Esophagus mucosa (tissue), 1 donor: ENCODE results near the gene DIAPH1. TPM values are rescaled to one million over a fixed set of nuclear protein-coding genes. Genes with fewer than 3 reads are reported as not detected.
A peak's percentile ranks its signal among the peaks of the same experiment; 100 is the strongest.

Experiments used
- ATAC-seq: fragments of 200-7000 bp; cut with Tn5 transposase; one replicate; pipeline ENCODE4 v1.9.1; 2020
- total RNA-seq: library from RNA; stranded (reverse); gene quantifications from one replicate; pipeline ENCODE4 v1.2.4, GENCODE V29; 2023
- donor health status: DM: yes; HTN: yes; CAD: no.

DIAPH1 gene
- total RNA-seq, 1 donor from 2014 or later, result 108 TPM

DNA sequence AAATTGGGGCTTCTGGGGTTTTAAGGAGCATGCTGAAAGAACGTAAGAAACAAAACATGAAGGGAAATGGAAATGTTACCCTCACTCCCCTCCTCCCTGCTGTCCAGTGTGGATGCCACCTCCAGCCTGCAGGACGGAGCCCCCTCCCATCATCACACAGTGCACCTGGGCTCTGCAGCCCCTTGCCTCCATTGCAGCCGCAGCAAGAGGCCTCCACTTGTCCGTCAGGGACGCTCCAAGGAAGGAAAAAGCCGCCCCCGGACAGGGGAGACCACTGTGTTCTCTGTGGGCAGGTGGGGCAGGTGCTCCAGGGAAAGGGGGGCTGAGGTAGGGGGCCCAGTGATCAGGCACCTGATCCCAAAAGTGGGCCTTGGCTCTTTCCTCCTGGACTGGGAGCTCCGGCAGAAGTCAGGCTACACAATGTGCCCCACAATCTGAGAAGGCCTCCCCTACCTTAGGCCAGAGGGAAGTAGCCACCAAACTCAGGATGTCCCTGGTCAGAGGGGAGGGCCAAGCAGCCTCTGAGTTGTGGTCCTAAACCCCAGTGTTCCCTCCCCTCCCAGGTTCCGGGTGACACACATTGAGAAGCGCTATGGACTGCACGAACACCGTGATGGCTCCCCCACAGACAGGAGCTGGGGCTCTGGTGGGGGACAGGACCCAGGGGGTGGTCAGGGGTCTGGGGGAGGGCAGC lies 20.7 kb upstream of the DIAPH1 start:
- ATAC-seq, result no peak

GRCh38 chr5:141638771-141639170 lies 20.0 kb upstream of the DIAPH1 start:
- ATAC-seq, result no peak

- peak; percentile 35 for ATAC-seq
These were observed 19.1 kb upstream of the DIAPH1 start for GRCh38 chr5:141637767-141638419.

- ATAC-seq, result peak; percentile 42
These were observed 18.4 kb upstream of the DIAPH1 start for GRCh38 chr5:141637123-141637766.

DNA sequence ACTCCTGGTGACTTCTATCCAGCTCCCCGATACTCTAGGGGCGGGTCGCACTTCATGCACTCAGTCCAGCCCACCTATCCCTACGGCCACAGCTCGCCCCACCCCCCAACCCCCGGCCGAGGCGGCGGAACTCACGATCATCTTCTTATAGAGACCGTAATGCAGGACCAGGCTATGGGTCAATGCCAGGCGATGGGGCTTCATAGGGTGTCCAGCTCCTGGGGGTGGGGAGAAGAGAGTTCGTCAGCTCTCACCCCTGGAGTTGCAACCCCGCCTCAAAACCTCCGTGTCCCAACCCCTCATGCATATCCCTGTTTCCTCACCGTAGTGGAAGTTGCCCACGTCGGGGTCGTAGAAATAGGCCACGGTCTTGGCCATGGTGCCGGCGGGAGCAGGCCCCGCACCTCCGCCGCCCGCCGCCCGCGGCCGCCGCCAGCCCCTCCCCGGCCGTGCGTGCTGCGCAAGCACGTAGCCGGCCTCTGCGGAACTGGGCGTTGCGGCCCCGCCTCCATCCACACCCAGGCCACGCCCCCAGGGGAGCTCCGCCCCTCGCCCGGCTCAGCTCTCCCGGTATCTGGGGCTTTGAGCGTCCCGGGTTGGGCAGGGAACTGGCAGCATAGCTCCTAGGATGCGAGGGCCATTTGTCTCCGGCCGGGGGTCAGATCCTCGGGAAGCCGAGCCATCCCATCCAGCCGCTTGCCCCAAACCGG lies 17.8 kb upstream of the DIAPH1 start, which contains the start of the genes HDAC3 and RELL2:
HDAC3 (minus strand) TSS at position 437 of the 710 bp plus-strand sequence; CDS start at position 378, 59 bp downstream.
RELL2 (plus strand) TSS at position 585 of the 710 bp plus-strand sequence. CDS start 1,229 bp downstream, outside the sequence.
- peak; percentile 97 for ATAC-seq

DNA sequence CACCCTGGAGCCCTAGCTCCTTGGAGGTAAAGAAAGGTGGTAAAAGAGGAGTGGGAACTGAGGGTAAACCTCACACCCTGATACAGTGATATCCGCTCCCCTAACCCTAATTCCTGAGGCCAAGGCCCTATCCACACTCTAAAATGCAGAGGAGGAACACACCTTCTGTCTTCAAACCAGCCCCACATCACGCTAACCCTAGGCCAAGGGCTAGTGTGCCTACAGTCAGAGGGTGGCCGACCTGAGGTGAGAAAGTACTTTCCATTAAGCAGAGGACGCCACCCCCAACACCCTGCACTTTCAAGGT lies 17.3 kb upstream of the DIAPH1 start:
- no peak for ATAC-seq

DNA sequence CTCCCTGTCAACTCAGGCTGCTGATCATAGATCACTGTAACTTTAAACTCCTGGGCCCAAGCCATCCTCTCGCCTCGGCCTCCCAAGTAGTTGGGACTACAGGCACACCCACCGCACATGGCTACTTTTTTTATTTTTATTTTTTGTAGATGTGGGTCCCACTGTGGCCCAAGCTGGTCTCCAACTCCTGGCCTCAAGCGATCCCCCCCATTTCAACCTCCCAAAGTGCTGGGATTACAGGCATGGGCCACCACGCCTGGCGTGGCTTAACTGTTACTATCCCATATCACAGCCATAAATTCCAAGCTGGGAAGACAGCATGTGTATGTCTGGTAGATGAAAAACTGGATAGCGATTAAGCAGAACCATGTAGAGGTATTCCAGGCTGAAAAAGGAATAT lies 16.8 kb upstream of the DIAPH1 start:
- no peak for ATAC-seq

GRCh38 chr5:141634720-141635119 lies 15.9 kb upstream of the DIAPH1 start:
- ATAC-seq, result no peak

DNA sequence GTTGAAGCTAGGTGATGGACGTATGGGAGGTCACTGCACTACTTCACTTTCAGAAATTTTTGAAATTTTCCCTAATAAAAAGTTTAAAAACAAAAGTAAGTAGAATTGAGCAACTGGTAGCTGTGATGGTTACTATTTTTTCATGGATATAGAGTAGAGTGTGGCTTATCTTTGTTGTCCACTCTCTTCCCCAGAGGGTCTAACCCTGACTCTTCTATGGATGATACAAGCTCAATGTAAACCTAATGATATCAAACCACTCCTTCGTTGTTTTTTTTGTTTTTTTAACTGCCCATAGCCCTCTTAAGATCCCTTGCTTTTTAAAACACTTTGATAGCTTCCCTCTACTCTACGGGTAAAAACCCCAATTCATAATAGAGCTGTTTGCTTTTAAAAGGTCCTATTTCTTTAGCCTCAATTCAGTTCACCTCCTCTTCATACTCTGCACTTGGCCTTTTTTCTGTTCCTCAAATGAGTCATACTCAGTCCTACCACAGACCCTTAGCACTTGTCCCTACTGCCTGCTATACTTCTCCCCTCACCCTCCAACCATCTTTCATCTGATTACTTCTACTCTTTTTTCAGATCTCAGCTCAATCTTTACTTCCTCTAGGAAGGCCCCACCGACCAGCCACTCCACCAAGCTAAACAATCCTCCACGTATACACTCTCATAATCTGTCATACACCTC lies 15.2 kb upstream of the DIAPH1 start:
- ATAC-seq, result no peak

DNA sequence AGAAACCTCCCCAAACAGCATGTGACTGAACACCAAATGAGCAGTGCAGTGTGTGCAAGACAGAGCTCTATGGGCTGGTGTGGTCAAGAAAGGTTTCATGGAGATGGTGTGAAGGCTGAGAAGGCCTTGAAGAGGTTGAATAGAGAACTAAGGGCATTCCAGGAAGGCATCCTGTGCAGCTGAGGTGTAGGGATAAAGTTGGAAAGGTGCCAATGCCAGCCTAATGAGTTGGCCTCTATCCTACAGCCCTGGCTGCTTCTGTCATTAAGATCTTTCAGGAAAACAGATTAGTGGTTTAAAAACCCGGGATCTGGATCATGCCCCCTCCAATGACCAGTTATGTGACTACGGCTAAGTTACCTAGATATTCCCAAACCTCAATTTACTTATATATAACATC lies 13.8 kb upstream of the DIAPH1 start:
- ATAC-seq, result no peak

GRCh38 chr5:141630570-141631140 lies 11.9 kb upstream of the DIAPH1 start:
- no peak for ATAC-seq

GRCh38 chr5:141628175-141628788 lies 9.5 kb upstream of the DIAPH1 start:
- no peak for ATAC-seq

DNA sequence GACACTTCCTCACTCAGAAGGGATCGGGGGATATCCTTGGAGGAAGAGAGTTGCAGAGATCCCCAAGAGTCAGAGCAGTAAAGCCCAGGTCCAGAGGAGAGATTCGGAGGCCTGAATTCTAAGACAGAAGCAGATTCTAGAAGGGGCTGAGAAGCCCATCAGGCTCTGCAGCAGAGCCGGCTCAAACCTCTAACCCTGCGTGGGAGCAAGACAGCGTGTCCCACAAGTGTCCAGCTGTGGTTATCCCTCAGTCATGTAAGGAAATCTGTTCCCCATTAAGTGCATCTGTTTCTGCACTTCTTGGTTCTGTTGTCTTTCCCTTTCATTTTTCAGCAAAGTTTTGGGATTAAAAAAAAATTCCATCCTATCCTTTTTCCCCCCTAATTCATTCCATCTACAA lies 4.8 kb upstream of the DIAPH1 start:
- no peak for ATAC-seq

- ATAC-seq, result no peak
These were observed 4.4 kb upstream of the DIAPH1 start for GRCh38 chr5:141623186-141623585.

DNA sequence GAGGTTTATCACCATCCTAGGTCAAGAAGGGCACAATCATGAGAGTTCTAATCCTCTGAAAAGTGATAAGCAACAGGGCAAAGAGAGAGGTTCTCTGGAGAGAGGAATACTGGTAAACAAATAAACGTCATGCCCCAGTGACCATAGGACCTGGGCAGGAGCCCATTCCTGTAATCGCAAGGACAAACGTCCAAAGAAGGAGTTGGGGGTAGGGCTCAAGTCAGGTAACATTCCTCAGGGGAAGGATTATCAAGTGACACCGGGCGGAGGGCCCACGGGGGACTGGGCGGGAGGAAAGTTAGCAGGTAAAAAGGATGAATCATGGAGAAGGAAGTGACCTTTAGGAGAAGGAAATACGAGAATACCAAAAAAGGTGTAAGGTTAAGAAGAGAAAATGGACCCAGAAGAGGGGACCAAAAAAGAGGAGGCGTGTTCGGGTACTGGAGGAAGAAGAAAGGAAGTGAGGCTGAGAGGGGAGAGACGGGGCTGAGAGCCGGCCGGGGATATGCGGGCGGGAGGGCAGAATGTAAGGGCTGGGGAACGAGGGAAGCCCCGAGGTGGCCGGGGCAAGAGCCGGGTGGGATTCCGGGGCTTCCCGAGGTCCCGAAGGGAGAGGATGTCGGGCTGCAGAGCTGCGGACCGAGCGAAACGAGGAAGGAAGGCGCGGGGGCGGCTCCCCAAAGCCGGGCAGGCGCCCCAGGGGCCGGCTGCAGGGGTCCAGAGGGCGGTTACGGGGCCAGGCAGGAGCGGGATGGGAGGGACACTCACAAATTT lies 583 bp downstream of the DIAPH1 start:
- peak; percentile 47 for ATAC-seq

GRCh38 chr5:141617682-141618029 lies 1.1 kb downstream of the DIAPH1 start:
- no peak for ATAC-seq

- ATAC-seq, result no peak
These were observed 1.7 kb downstream of the DIAPH1 start for GRCh38 chr5:141617128-141617527.

- no peak for ATAC-seq
These were observed 2.6 kb downstream of the DIAPH1 start for GRCh38 chr5:141615991-141616720.

DNA sequence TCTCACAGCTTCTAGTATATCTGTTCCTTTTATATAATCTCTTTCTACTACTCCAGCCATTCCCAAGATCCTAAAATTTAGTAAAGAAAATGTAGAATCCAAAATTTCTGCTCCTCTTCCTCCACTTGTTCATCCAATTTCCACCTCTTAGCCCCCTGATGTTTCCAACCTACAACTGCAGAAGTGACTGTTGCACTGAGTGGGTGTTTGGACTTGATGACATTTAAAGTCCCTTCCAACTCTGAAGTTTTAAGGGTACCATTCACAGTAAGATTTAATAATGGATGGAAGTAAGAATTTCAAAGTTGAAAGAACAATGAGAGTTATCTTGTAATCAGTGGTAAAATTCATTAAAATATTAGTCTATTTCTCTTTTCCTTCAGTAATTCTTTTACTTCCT lies 5.5 kb downstream of the DIAPH1 start:
- no peak for ATAC-seq

- ATAC-seq, result peak; percentile 71
These were observed 7.5 kb downstream of the DIAPH1 start for GRCh38 chr5:141611289-141611688.
